Endothelial cell of umbilical vein (primary cell): ENCODE measurements around the gene VARS1. TPM values are rescaled to one million over a fixed set of nuclear protein-coding genes. Genes with fewer than 3 reads are reported as not detected.
A peak's percentile ranks its signal among the peaks of the same experiment; 100 is the strongest.

Experiments used
- BruUV-seq: library from RNA; stranded (reverse); fragments of 400-500 nt; replicated peaks from 2 replicates; lab custom pipeline; 2021; lab: Mats Ljungman, UMichigan
- CTCF ChIA-PET: fragments of 300-600, 350-600 bp; sonication (Branson Sonifier 250); formaldehyde crosslinking; loops from one replicate; lab custom pipeline; 2021; ENCODE audit warnings: antibody characterized with exemption, inconsistent platforms; lab: Charles Lee
- POLR2A ChIA-PET: fragments of 300-600, 350-600 bp; sonication (Branson Sonifier 250); formaldehyde crosslinking; loops from one replicate; lab custom pipeline; 2021; ENCODE audit warnings: antibody characterized with exemption, inconsistent platforms; lab: Charles Lee
- DNase-seq: peaks from one replicate; pipeline ENCODE4 v3.0.0-alpha.2; 2011; ENCODE audit warnings: low read depth, low spot score
- FAIRE-seq: peaks from 2 replicates; lab custom pipeline; 2011; peaks lifted over from hg19 to GRCh38; lab: Jason Lieb, UNC
- H2AFZ ChIP-seq: 2 replicates; pipeline ENCODE4 v1.6.0; 2012; ENCODE audit warnings: low read depth, low read length, control low read depth, inconsistent platforms
- H3K27ac ChIP-seq: 2 replicates; pipeline ENCODE4 v1.5.1; 2011; ENCODE audit warnings: low read depth, mild to moderate bottlenecking, control low read depth, low read length, moderate library complexity; ENCODE audit not compliant: insufficient read depth
- H3K27me3 ChIP-seq, 2 experiments: 2 replicates each; pipeline versions ENCODE4 v1.6.0 to v1.6.1; 2011; ENCODE audit warnings: low read length in 2 of 2, mixed read lengths in 1 of 2; ENCODE audit not compliant: control insufficient read depth in 2 of 2, insufficient read depth in 2 of 2
- H3K36me3 ChIP-seq, 2 experiments: 2 replicates in 1 of 2; 3 replicates in 1 of 2; pipeline ENCODE4 v1.5.1; 2011; ENCODE audit warnings: low read length in 2 of 2, mild to moderate bottlenecking in 1 of 2, moderate library complexity in 1 of 2; ENCODE audit not compliant: control insufficient read depth in 2 of 2, insufficient read depth in 2 of 2; ENCODE audit errors: extremely low read depth in 1 of 2
- H3K4me1 ChIP-seq: 3 replicates; pipeline ENCODE4 v1.5.1; 2011; ENCODE audit warnings: mild to moderate bottlenecking, low read length; ENCODE audit not compliant: control insufficient read depth, insufficient read depth; ENCODE audit errors: extremely low read depth
- H3K4me2 ChIP-seq: 2 replicates; pipeline ENCODE4 v1.6.1; 2011; ENCODE audit warnings: low read length, control low read depth, mixed read lengths; ENCODE audit not compliant: insufficient read depth
- H3K4me3 ChIP-seq, 3 experiments: fragments of 200-600 bp in 1 of 3; sonication (generic), shearing (Covaris generic) in 1 of 3; replicated peaks in 1 of 3; 2 replicates each; pipeline ENCODE4 v1.5.1; 2011 to 2016; ENCODE audit warnings: control low read depth in 3 of 3, low read length in 3 of 3, mild to moderate bottlenecking in 2 of 3, inconsistent platforms in 1 of 3, low read depth in 1 of 3, moderate library complexity in 1 of 3; ENCODE audit not compliant: insufficient read depth in 1 of 3
- H3K79me2 ChIP-seq: 2 replicates; pipeline ENCODE4 v1.6.0; 2012; ENCODE audit warnings: low read length, inconsistent platforms; ENCODE audit not compliant: control insufficient read depth, insufficient read depth
- H3K9ac ChIP-seq: replicated peaks from 2 replicates; pipeline ENCODE3; 2011; ENCODE audit warnings: low read length, control low read depth; ENCODE audit not compliant: insufficient read depth; ENCODE audit errors: extremely low read depth
- H3K9me1 ChIP-seq: replicated peaks from 3 replicates; pipeline ENCODE4 v1.6.0; 2011; ENCODE audit warnings: mild to moderate bottlenecking, low read length; ENCODE audit not compliant: control insufficient read depth, insufficient read depth; ENCODE audit errors: extremely low read depth
- H3K9me3 ChIP-seq: replicated peaks from 2 replicates; pipeline ENCODE4 v1.5.1; 2012; ENCODE audit warnings: low read length, inconsistent platforms; ENCODE audit not compliant: control insufficient read depth, insufficient read depth
- H4K20me1 ChIP-seq: replicated peaks from 2 replicates; pipeline ENCODE3; 2011; ENCODE audit warnings: mild to moderate bottlenecking, low read length; ENCODE audit not compliant: control insufficient read depth, insufficient read depth; ENCODE audit errors: extremely low read depth
- CTCF ChIP-seq, 2 donors: IDR thresholded peaks; 1 replicate in 1 of 2; 2 replicates in 1 of 2; pipeline ENCODE4 v1.5.1; 2011; ENCODE audit warnings: low read length in 2 of 2, mild to moderate bottlenecking in 2 of 2, moderate library complexity in 2 of 2, control low read depth in 1 of 2, inconsistent platforms in 1 of 2, low read depth in 1 of 2; ENCODE audit not compliant: insufficient read depth in 1 of 2; ENCODE audit errors: extremely low read depth in 1 of 2
- EZH2 ChIP-seq: IDR thresholded peaks from 2 replicates; pipeline ENCODE4 v1.6.1; 2012; ENCODE audit warnings: borderline replicate concordance, low read depth, mild to moderate bottlenecking, moderate library complexity, low read length, inconsistent platforms; ENCODE audit not compliant: severe bottlenecking
- FOS ChIP-seq: IDR thresholded peaks from 2 replicates; pipeline ENCODE4 v1.6.1; 2011; ENCODE audit warnings: mild to moderate bottlenecking, low read length, moderate library complexity, borderline replicate concordance; ENCODE audit not compliant: insufficient read depth
- GATA2 ChIP-seq: IDR thresholded peaks from 2 replicates; pipeline ENCODE4 v1.7.0; 2011; ENCODE audit warnings: low read depth, mild to moderate bottlenecking, moderate library complexity, mixed read lengths, low read length; ENCODE audit not compliant: insufficient read length, insufficient read depth
- JUN ChIP-seq: IDR thresholded peaks from 2 replicates; pipeline ENCODE4 v1.6.1; 2011; ENCODE audit warnings: borderline replicate concordance, low read depth; ENCODE audit not compliant: insufficient read length, insufficient read depth
- MAX ChIP-seq: IDR thresholded peaks from 2 replicates; pipeline ENCODE4 v1.6.1; 2011; ENCODE audit not compliant: insufficient read depth, insufficient read length
- MYC ChIP-seq: IDR thresholded peaks from one replicate; pipeline ENCODE4 v1.6.1; 2011; ENCODE audit warnings: mild to moderate bottlenecking, low read depth, low read length
- POLR2A ChIP-seq: IDR thresholded peaks from 2 replicates; pipeline ENCODE4 v1.6.1; 2012; ENCODE audit warnings: low read depth, mild to moderate bottlenecking, control low read depth, low read length
- POLR2AphosphoS5 ChIP-seq: IDR thresholded peaks from 2 replicates; pipeline ENCODE4 v1.6.1; 2012; ENCODE audit warnings: low read depth, mild to moderate bottlenecking, control low read depth, low read length, moderate library complexity; ENCODE audit not compliant: insufficient read depth
- dilution Hi-C: fragments of 300-500 bp; cut with MboI; formaldehyde crosslinking; loops from one replicate; pipeline ENCODE4 v1.15.0; 2019; ENCODE audit warnings: low sequenced_read_pairs; ENCODE audit not compliant: extremely low pct_ligation_motif_present
- intact Hi-C: fragments of 100-400 bp; cut with micrococcal nuclease; formaldehyde crosslinking; loops from one replicate; pipeline ENCODE4 v1.10.0; 2022
- polyA plus RNA-seq, 4 experiments: library from polyadenylated mRNA; depleted of rRNA in 3 of 4; stranded (reverse) in 3 of 4; unstranded in 1 of 4; fragments of >200 nt; gene quantifications; 2 replicates each; pipeline versions ENCODE4 v1.2.1 to v1.2.3, GENCODE V29; 2011 to 2012; ENCODE audit warnings: missing spikeins in 1 of 4
- total RNA-seq: library from RNA; stranded (reverse); gene quantifications from 2 replicates; pipeline ENCODE4 v1.2.3, GENCODE V29; 2021

The VARS1 gene
- total and polyA plus RNA-seq, 2 donors (not counting 3 experiments of a cell fraction or from before 2014, with no cell fraction given) = 37.4 to 121 TPM

- DNase-seq (no peak), FAIRE-seq (no peak)
- H3K4me2 ChIP-seq = peak overlapping the region; percentile 90
- H3K9ac ChIP-seq = peak overlapping the region; percentile 48
- H3K9me1 ChIP-seq = no peaks in the 10 kb centered on the region
- dilution Hi-C loops (no loop called here), intact Hi-C loops (loop anchor here (1.0 to 10.0 kb wide), 7 partner anchors 59 to 339 kb away; partner anchors contain the start of genes CSNK2B, DDAH2, EHMT2 and LY6G5B)
- H4K20me1 ChIP-seq = no peaks in the 10 kb centered on the region
- TF ChIP-seq POLR2AphosphoS5 = no peak
- no peak for TF ChIP-seq FOS
- TF ChIP-seq POLR2A = no peak
- no peak for TF ChIP-seq EZH2
- no peak for TF ChIP-seq CTCF (IDR thresholded peaks at IDR 0.05; ENCODE audit: extremely low read depth in 1 of 2, insufficient read depth in 1 of 2, low read depth in 1 of 2, low read length in 2 of 2)
- TF ChIP-seq JUN = no peak
- no peak for TF ChIP-seq GATA2
- TF ChIP-seq MYC = no peak
- no peak for TF ChIP-seq MAX
- H3K36me3 ChIP-seq = no peaks in the 10 kb centered on the region
- peak overlapping the region in 2 of 3 experiments; percentile 73 to 94 for H3K4me3 ChIP-seq
- BruUV-seq = no TSS peak
- no peak overlapping the region for H3K27ac ChIP-seq
- H3K4me1 ChIP-seq = peaks cover 15% of the 10 kb centered on the region
- ChIA-PET POLR2A (interaction anchor here (0.6 to 1.2 kb wide), 3 partner anchors 16 to 58 kb away, joined by 3 to 5 read pairs (median 4); partner anchors contain the start of genes HSPA1A, HSPA1L and LSM2), CTCF (interaction anchor here (0.9 to 4.2 kb wide), 18 partner anchors 9 to 232 kb away, joined by 3 to 71 read pairs (median 6); partner anchors contain the start of genes ABHD16A, CLIC1, LSM2 and LY6G5C)
- H2AFZ ChIP-seq = no peak overlapping the region
- peaks cover 33% of the 10 kb centered on the region for H3K79me2 ChIP-seq
- no peaks in the 10 kb centered on the region for H3K27me3 ChIP-seq
- H3K9me3 ChIP-seq = no peaks in the 10 kb centered on the region
Observed at GRCh38 chr6:31830886-31831335, 35.4 kb upstream of the VARS1 start.
